ENCODE results near the gene QRICH1.

GRCh38 chr3:49023775-49024174 lies 70.1 kb downstream of the QRICH1 start:
- TF ChIP-seq, protein P1, sequence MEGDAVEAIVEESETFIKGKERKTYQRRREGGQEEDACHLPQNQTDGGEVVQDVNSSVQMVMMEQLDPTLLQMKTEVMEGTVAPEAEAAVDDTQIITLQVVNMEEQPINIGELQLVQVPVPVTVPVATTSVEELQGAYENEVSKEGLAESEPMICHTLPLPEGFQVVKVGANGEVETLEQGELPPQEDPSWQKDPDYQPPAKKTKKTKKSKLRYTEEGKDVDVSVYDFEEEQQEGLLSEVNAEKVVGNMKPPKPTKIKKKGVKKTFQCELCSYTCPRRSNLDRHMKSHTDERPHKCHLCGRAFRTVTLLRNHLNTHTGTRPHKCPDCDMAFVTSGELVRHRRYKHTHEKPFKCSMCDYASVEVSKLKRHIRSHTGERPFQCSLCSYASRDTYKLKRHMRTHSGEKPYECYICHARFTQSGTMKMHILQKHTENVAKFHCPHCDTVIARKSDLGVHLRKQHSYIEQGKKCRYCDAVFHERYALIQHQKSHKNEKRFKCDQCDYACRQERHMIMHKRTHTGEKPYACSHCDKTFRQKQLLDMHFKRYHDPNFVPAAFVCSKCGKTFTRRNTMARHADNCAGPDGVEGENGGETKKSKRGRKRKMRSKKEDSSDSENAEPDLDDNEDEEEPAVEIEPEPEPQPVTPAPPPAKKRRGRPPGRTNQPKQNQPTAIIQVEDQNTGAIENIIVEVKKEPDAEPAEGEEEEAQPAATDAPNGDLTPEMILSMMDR (IDR thresholded peaks at IDR 0.05 in 4 of 5, conservative IDR thresholded peaks at IDR 0.05 in 1 of 5) = no peak
- no peak for TF ChIP-seq POLR2A (IDR thresholded peaks at IDR 0.05)

Data from gastrocnemius medialis (tissue), 4 donors.